GM18861 (cell line): ENCODE data around the gene BTLA.
"Not testable (repeated sequence)": the region's sequence is repeated elsewhere in the genome, so short reads cannot be mapped to it uniquely, and the experiment has no call there.

Experiments used
- ATAC-seq: cut with Tn5 transposase; IDR thresholded peaks from one replicate; pipeline ENCODE4 v1.9.1; 2021; ENCODE audit not compliant: unreplicated experiment

The BTLA gene

GRCh38 chr3:112491373-112491772, 7.9 kb downstream of the BTLA start:
- no peak for ATAC-seq

- ATAC-seq, result peak; percentile 39
These were observed 9.4 kb downstream of the BTLA start for GRCh38 chr3:112489674-112490479.

GRCh38 chr3:112486811-112487505, 12.3 kb downstream of the BTLA start:
- no peak for ATAC-seq

GRCh38 chr3:112484352-112484751, 14.9 kb downstream of the BTLA start:
- ATAC-seq, result no peak

- ATAC-seq, result no peak
These were observed 16.6 kb downstream of the BTLA start for GRCh38 chr3:112482675-112483074.

- ATAC-seq, result no peak
These were observed 18.0 kb downstream of the BTLA start for GRCh38 chr3:112481302-112481721.

- ATAC-seq, result no peak
These were observed 21.4 kb downstream of the BTLA start for GRCh38 chr3:112477891-112478290.

- ATAC-seq, result no peak
These were observed 22.9 kb downstream of the BTLA start for GRCh38 chr3:112476346-112476745.

GRCh38 chr3:112474796-112475195, 24.5 kb downstream of the BTLA start:
- ATAC-seq, result no peak

GRCh38 chr3:112472691-112473090, 26.6 kb downstream of the BTLA start:
- ATAC-seq, result no peak

GRCh38 chr3:112471596-112472325, 27.5 kb downstream of the BTLA start:
- no peak for ATAC-seq

GRCh38 chr3:112470788-112471187, 28.5 kb downstream of the BTLA start:
- ATAC-seq, result no peak

- no peak for ATAC-seq
These were observed 29.6 kb downstream of the BTLA start for GRCh38 chr3:112469671-112470070.

GRCh38 chr3:112467539-112467938, 31.7 kb downstream of the BTLA start:
- no peak for ATAC-seq

- no peak for ATAC-seq
These were observed 33.3 kb downstream of the BTLA start for GRCh38 chr3:112466020-112466419.

- ATAC-seq, result peak; percentile 44
These were observed 35.0 kb downstream of the BTLA start for GRCh38 chr3:112464264-112464663.

GRCh38 chr3:112463250-112463649, 36.0 kb downstream of the BTLA start:
- no peak for ATAC-seq

- ATAC-seq, result not testable (repeated sequence)
These were observed 37.5 kb downstream of the BTLA start for GRCh38 chr3:112461787-112462186.

- ATAC-seq, result peak; percentile 55
These were observed 38.6 kb downstream of the BTLA start for GRCh38 chr3:112460519-112461195.

GRCh38 chr3:112459750-112460149, 39.5 kb downstream of the BTLA start:
- peak; percentile 30 for ATAC-seq

GRCh38 chr3:112456147-112456546, 43.1 kb downstream of the BTLA start:
- no peak for ATAC-seq
